ENCODE measurements around the gene TCTN3.
"Not testable (repeated sequence)": the region's sequence is repeated elsewhere in the genome, so short reads cannot be mapped to it uniquely, and the experiment has no call there.

TCTN3 gene

DNA sequence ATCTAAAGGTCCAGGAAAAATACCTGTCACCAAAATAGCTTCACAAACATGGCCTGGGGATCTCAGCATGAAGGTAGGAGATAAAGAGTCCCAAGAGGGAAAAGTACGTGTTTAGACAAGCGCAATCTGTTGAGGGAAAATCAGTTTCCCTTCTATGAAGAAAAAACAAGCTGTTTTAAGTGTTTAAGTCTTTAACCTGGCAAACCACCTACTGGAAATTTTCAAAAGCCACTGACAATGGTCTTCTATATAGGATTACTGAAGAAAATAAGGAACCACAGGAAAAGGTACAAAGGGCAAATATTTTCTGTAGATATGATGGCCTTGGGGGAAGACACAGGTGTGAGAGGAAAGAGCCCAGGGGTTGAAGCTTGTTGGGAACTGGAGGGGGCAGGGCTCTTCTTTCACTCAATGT is 58.4 kb downstream of the TCTN3 start:
- FAIRE-seq: no peak
- no peak for DNase-seq (ENCODE audit: low spot score)

DNA sequence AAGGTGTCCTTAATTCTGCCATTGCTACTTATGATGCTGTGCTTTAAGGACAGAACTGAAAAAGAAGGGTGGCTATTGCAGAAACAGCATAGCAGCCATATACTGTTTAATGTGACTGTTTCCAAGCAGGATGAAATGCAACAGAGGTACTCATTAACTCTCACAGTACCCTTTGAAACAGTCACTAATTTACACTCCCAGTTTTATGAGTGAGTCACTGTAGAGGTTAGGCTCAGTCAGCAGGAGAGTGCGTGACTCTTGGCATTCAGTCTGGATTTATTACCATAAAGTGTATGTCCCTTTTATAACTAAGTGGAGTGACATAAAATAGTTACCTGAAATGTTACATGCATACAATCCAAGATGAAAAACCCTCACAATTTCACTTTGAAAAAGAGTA is 64.9 kb downstream of the TCTN3 start:
- DNase-seq (ENCODE audit: low spot score) (no peak), FAIRE-seq (no peak)

DNA sequence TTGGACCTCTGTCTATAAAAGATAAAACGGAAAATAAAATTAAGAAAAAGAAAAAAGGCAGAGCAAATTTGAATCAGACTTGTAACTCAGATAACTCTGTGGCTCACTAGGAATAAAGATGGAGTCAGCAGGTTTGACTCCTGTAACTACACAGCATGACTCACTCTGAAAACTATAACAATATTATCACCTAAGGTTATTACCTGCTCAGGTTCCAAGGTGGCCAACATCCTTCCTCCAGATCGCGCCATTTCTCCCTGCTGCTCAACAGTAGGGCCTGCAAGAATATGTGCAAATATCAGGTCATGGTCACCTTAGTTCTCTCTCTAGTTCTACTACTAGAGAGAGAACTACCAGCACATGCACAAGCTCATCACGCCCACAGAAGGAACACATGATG is 67.2 kb downstream of the TCTN3 start:
- DNase-seq (ENCODE audit: low spot score) (no peak), FAIRE-seq (no peak)

DNA sequence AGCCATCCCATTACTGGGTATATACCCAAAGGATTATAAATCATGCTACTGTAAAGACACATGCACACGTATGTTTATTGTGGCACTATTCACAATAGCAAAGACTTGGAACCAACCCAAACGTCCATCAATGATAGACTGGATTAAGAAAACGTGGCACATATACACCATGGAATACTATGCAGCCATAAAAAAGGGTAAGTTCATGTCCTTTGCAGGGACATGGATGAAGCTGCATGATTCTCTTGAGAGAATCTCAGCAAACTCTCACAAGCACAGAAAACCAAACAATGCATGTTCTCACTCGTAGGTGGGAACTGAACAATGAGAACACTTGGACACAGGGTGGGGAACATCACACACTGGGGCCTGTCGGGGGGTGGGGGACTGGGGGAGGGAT is 73.3 kb downstream of the TCTN3 start:
- not testable (repeated sequence) for FAIRE-seq; DNase-seq (ENCODE audit: low spot score)

DNA sequence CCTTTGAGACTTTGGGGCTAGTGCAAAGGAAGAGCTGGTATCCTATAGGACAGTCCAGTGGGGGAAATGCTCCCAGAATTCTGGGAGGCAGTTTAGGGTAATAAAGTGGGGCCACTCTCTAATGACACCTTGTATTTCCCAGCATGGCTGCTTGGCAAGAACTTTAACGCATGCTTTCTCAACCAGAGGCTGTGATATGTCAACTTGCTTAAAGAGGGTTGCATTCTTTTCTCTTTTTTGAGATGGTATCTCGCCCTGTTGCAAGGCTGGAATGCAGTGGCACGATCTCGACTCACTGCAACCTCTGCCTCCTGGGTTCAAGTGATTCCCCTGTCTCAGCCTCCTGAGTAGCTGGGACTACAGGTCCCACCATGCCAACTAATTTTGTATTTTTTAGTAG is 75.6 kb downstream of the TCTN3 start:
- FAIRE-seq: no peak
- DNase-seq (ENCODE audit: low spot score): no peak

DNA sequence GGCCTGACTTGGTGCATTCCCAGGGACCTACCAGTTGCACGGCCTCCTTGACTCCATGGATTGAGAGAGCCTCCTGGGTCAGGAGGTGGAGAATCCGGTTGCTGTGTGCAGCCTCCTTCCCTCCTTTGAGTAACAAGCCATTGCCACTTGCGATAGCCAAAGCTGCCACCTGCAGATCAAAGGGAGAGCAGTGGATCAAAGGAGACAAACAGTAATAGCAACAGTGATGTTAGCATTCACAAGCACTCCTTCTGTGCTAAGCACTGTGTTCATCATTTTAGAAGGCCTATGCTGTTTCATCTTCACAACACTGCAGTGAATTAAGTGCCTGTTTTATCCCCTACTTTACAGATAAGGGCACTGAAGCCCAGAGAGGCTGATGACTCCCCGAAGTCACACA is 77.3 kb downstream of the TCTN3 start:
- FAIRE-seq: no peak
- DNase-seq (ENCODE audit: low spot score): no peak
